Upper lobe of right lung (tissue), 1 donor: ENCODE data around the gene HBQ1. TPM values are rescaled to one million over a fixed set of nuclear protein-coding genes. Genes with fewer than 3 reads are reported as not detected.

ENCODE experiments used
- ATAC-seq: fragments of 200-7000 bp; cut with Tn5 transposase; one replicate; pipeline ENCODE4 v1.9.1; 2020; ENCODE audit warnings: mild to moderate bottlenecking, moderate library complexity
- DNase-seq: peaks from one replicate; pipeline ENCODE4 v3.0.0-alpha.2; 2020
- H3K27ac ChIP-seq: fragments of 200-600 bp; one replicate; pipeline ENCODE4 v1.8.0; 2022
- H3K27me3 ChIP-seq: fragments of 200-600 bp; one replicate; pipeline ENCODE4 v1.8.0; 2022; ENCODE audit warnings: mild to moderate bottlenecking
- H3K36me3 ChIP-seq: fragments of 200-600 bp; one replicate; pipeline ENCODE4 v1.8.0; 2022
- H3K4me1 ChIP-seq: fragments of 200-600 bp; one replicate; pipeline ENCODE4 v1.8.0; 2022
- H3K4me3 ChIP-seq: fragments of 200-600 bp; one replicate; pipeline ENCODE4 v1.8.0; 2022; ENCODE audit warnings: mild to moderate bottlenecking
- H3K9me3 ChIP-seq: fragments of 200-600 bp; one replicate; pipeline ENCODE4 v1.8.0; 2022
- intact Hi-C: fragments of 100-400 bp; cut with DNase I; formaldehyde crosslinking; loops from one replicate; pipeline ENCODE4 v1.11.0; 2022
- total RNA-seq: library from RNA; stranded (reverse); fragmentation: NEBNext Ultra II Directional; extraction: Animal tissue kit (Norgen Biotek cat#: 25700); gene quantifications from one replicate; pipeline ENCODE4 v1.2.1, GENCODE V29; 2021
- TF ChIP-seq, protein P1 (sequence below): fragments of 200-600 bp; IDR thresholded peaks from one replicate; pipeline ENCODE4 v1.8.0; 2022; ENCODE audit warnings: antibody characterized with exemption
- donor health status: DM: no; HTN: yes; CAD: no; lungs with severe emphysema.

The HBQ1 gene
- total RNA-seq, 1 donor from 2014 or later, result not detected

DNA sequence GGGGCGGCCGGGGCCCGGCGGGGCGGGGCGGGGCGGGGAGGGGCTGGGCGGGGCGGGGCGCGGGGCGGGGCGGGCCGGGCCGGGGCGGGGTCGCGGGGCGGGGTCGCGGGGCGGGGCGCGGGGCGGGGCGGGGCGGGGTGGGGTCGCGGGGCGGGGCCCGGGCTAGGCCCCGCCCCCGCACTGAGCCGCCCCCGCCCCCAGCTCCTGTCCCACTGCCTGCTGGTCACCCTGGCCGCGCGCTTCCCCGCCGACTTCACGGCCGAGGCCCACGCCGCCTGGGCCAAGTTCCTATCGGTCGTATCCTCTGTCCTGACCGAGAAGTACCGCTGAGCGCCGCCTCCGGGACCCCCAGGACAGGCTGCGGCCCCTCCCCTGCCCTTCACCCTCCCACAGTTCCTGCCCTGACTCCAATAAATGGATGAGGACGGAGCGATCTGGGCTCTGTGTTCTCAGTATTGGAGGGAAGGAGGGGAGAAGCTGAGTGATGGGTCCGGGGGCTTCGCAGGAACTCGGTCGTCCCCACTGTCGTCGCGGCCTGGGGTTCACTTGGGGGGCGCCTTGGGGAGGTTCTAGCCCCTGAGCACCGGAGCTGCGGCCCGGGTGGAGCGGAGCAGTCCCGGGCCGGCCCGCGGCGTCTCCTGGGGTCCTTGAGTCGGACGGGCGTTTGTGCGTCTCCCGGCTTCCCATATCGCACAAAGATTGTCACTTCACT is 15.3 kb upstream of the HBQ1 start:
- H3K9me3 ChIP-seq, result no peaks in the 10 kb centered on the region
- H3K36me3 ChIP-seq, result no peaks in the 10 kb centered on the region
- ATAC-seq (peak; percentile 52), DNase-seq (no peak)
- H3K4me3 ChIP-seq, result no peak overlapping the region
- intact Hi-C loops, result no loop called here
- H3K27ac ChIP-seq, result no peak overlapping the region
- peaks cover 48% of the 10 kb centered on the region for H3K27me3 ChIP-seq
- TF ChIP-seq, protein P1, sequence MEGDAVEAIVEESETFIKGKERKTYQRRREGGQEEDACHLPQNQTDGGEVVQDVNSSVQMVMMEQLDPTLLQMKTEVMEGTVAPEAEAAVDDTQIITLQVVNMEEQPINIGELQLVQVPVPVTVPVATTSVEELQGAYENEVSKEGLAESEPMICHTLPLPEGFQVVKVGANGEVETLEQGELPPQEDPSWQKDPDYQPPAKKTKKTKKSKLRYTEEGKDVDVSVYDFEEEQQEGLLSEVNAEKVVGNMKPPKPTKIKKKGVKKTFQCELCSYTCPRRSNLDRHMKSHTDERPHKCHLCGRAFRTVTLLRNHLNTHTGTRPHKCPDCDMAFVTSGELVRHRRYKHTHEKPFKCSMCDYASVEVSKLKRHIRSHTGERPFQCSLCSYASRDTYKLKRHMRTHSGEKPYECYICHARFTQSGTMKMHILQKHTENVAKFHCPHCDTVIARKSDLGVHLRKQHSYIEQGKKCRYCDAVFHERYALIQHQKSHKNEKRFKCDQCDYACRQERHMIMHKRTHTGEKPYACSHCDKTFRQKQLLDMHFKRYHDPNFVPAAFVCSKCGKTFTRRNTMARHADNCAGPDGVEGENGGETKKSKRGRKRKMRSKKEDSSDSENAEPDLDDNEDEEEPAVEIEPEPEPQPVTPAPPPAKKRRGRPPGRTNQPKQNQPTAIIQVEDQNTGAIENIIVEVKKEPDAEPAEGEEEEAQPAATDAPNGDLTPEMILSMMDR, result no peak
- peaks cover 18% of the 10 kb centered on the region for H3K4me1 ChIP-seq

DNA sequence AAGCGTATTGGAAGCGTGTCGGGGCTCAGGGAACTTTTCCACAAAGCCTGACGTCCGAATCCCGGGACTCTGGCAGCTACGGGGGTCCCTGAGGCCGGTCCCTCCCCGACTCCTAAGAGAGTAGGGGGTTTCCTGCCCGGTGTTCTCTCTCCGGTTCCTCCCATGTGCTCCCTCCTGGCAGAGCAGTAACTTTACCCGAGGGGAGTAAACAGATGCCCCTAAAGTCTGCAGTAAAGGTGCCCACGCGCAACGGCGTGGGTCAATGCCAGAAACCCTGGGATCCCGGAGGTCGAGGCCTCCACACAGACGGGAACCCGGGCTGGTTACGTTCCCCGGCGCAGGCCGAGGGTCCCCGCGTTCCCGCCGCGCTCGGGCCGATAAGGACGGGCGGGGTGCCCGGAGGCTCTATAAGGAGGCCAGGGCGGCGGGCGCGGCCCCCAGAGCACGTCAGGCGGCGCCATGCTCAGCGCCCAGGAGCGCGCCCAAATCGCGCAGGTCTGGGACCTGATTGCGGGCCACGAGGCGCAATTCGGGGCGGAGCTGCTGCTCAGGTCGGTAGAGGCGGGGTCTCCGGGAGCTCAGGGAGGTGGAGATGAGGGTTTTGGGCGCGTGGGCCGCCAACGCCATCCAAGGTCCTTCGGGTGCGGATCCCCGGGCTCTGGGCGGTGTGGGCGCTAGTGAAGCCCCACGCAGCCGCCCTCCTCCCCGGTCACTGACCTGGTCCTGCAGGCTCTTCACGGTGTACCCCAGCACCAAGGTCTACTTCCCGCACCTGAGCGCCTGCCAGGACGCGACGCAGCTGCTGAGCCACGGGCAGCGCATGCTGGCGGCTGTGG is 14.5 kb upstream of the HBQ1 start, which contains the start of gene HBM:
TSS of gene HBM (plus strand) at position 440 of the 836 bp plus-strand sequence. CDS start at position 460, 20 bp downstream.
- TF ChIP-seq, protein P1, result no peak
- H3K27me3 ChIP-seq, result peaks cover 53% of the 10 kb centered on the region
- no peak for DNase-seq
- no peak within 1 kb of the TSS for H3K4me3 ChIP-seq
- no peak for ATAC-seq
- peaks cover 18% of the 10 kb centered on the region for H3K4me1 ChIP-seq
- H3K27ac ChIP-seq, result no peak within 1 kb of the TSS
- no peaks in the 10 kb centered on the region for H3K36me3 ChIP-seq
- intact Hi-C loops, result no loop called here
- H3K9me3 ChIP-seq, result no peaks in the 10 kb centered on the region

DNA sequence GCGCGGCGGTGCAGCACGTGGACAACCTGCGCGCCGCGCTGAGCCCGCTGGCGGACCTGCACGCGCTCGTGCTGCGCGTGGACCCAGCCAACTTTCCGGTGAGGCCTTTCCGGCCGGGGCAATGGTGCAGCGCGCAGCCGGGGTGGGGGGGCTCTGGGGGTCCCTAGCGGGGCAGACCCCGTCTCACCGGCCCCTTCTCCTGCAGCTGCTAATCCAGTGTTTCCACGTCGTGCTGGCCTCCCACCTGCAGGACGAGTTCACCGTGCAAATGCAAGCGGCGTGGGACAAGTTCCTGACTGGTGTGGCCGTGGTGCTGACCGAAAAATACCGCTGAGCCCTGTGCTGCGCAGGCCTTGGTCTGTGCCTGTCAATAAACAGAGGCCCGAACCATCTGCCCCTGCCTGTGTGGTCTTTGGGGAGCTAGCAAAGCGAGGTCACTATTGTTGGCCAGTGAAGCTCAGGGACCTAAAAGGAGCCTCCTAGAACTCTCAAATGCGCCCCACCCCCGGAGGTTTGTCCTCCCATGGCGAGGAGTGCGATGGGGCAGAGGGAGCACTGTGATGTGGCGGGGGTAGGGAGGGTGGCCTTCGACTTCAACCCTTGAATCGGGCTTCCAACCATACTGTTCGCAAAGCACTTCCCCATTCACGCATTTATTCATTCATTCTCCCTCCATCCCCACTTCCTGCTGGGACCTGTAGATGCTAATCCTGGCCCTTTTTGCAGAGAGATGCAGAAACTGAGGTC is 13.7 kb upstream of the HBQ1 start:
- DNase-seq (no peak), ATAC-seq (no peak)
- peaks cover 61% of the 10 kb centered on the region for H3K27me3 ChIP-seq
- H3K4me1 ChIP-seq, result peaks cover 18% of the 10 kb centered on the region
- H3K36me3 ChIP-seq, result no peaks in the 10 kb centered on the region
- H3K9me3 ChIP-seq, result no peaks in the 10 kb centered on the region
- intact Hi-C loops, result no loop called here
- H3K4me3 ChIP-seq, result no peak overlapping the region
- TF ChIP-seq, protein P1, result no peak
- no peak overlapping the region for H3K27ac ChIP-seq

DNA sequence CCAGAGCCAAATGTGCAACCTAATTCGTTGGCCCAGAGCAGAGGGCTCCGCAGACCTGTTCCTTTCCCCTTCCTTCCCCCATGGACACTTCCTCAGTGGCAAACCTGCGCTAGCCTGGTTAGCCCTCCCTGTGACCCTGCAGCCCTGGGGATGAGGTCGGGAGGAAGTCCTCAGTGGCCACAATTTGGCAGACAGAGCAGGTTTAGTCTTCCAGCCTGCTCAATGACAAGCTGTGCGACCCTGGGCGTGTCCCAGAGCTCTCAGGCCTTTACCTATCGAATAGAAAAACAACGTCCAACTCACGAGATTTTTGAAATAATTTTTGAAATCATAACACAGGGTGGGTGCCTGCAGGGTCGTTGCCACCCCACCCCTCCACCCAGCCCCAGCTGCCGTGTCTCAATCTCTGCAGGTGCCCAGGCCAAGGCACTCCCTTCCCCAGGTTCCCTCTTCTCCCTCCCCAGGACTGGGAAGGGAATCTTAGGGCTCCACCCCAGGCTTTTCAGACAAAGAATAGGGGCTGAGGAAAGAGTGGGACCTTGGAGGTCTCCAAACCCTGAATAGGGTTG is 13.1 kb upstream of the HBQ1 start:
- H3K36me3 ChIP-seq, result no peaks in the 10 kb centered on the region
- H3K27me3 ChIP-seq, result peaks cover 64% of the 10 kb centered on the region
- no peak overlapping the region for H3K27ac ChIP-seq
- peaks cover 18% of the 10 kb centered on the region for H3K4me1 ChIP-seq
- H3K9me3 ChIP-seq, result no peaks in the 10 kb centered on the region
- intact Hi-C loops, result no loop called here
- no peak overlapping the region for H3K4me3 ChIP-seq
- no peak for DNase-seq
- ATAC-seq, result no peak
- TF ChIP-seq, protein P1, result no peak

DNA sequence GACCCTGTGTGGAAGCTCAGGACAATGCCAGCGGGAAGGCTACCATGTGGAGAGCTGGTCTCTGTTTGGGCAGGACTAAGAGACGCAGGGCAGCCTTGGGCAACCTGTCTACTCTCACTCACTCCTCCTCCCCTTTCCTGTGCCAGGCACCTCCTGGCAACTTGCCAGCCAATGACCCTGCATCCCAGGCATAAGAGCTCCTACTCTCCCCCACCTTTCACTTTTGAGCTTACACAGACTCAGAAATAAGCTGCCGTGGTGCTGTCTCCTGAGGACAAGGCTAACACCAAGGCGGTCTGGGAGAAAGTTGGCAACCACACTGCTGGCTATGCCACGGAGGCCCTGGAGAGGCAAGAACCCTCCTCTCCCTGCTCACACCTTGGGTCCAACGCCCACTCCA is 11.8 kb upstream of the HBQ1 start:
- H3K36me3 ChIP-seq, result no peaks in the 10 kb centered on the region
- H3K27me3 ChIP-seq, result peaks cover 64% of the 10 kb centered on the region
- H3K27ac ChIP-seq, result no peak overlapping the region
- H3K9me3 ChIP-seq, result no peaks in the 10 kb centered on the region
- no peak for DNase-seq
- intact Hi-C loops, result no loop called here
- ATAC-seq, result no peak
- TF ChIP-seq, protein P1, result no peak
- no peak overlapping the region for H3K4me3 ChIP-seq
- H3K4me1 ChIP-seq, result peaks cover 18% of the 10 kb centered on the region
